ENCODE results near the gene GIMAP6.
"Not testable (repeated sequence)": the region's sequence is repeated elsewhere in the genome, so short reads cannot be mapped to it uniquely, and the experiment has no call there.

GIMAP6 gene

GRCh38 chr7:150631866-150632864 lies at the start of gene GIMAP6:
GIMAP6 (minus strand) TSS chr7:150632385; CDS start chr7:150630142, 2,243 bp downstream.
- no peak for DNase-seq (ENCODE audit: low read depth, low spot score)
- no peak within 1 kb of the TSS for H3K27ac ChIP-seq

DNA sequence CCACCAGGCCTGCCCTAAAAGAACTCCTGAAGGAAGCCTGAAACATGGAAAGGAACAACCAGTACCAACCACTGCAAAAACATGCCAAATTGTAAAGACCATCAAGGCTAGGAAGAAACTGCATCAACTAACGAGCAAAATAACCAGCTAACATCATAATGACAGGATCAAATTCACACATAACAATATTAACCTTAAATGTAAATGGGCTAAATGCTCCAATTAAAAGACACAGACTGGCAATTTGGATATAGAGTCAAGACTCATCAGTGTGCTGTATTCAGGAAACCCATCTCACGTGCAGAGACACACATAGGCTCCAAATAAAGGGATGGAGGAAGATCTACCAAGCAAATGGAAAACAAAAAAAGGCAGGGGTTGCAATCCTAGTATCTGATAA lies 48.2 kb upstream of the GIMAP6 start:
- DNase-seq (ENCODE audit: low read depth, low spot score); H3K27ac ChIP-seq: not testable (repeated sequence)

- H3K27ac ChIP-seq; DNase-seq (ENCODE audit: low read depth, low spot score): not testable (repeated sequence)
Observed at GRCh38 chr7:150678601-150679000, 46.4 kb upstream of the GIMAP6 start.

- H3K27ac ChIP-seq; DNase-seq (ENCODE audit: low read depth, low spot score): not testable (repeated sequence)
Observed at GRCh38 chr7:150676854-150677253, 44.7 kb upstream of the GIMAP6 start.

GRCh38 chr7:150676276-150676675 lies 44.1 kb upstream of the GIMAP6 start:
- H3K27ac ChIP-seq; DNase-seq (ENCODE audit: low read depth, low spot score): not testable (repeated sequence)

DNA sequence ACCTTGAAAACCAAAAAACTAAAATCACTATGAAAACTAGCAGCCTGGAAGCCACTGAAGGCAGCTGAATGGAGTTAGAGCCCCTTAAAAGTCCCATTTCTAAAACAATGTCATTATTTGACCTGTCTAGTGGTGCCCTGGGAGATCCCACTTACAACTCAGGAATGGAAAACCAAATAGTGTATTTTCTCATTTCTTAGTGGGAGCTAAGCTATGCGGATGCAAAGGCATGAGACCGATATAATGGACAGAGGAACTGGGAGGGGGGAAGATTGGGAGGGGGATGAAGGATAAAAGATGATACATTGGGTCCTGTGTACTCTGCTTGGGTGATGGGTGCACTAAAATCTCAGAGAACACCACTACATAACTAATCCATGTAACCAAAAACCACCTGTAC lies 43.5 kb upstream of the GIMAP6 start:
- DNase-seq (ENCODE audit: low read depth, low spot score) = no peak
- no peak overlapping the region for H3K27ac ChIP-seq

- not testable (repeated sequence) for DNase-seq (ENCODE audit: low read depth, low spot score); H3K27ac ChIP-seq
Observed at GRCh38 chr7:150671798-150672585, 39.8 kb upstream of the GIMAP6 start.

DNA sequence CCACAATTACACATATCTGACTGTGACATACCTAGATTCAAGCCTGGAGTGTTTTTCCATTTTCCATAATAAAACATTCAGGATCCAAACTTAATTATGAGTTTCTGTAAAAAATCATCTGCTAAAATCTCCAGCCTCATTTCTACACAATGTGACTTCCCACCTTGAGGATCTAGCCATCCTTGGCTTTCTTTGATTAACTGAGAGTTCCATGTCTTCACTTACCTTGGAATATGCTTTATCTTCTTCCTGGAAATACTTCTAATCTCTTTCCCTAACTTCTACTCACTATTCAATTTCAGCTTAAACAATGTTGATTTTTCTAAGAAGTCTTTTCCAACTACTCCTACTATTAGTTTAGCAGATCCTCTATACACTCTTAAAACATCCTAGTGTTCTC lies 36.8 kb upstream of the GIMAP6 start:
- H3K27ac ChIP-seq = no peak overlapping the region
- DNase-seq (ENCODE audit: low read depth, low spot score) = no peak

- no peak for DNase-seq (ENCODE audit: low read depth, low spot score)
- no peak overlapping the region for H3K27ac ChIP-seq
Observed at GRCh38 chr7:150668472-150668911, 36.3 kb upstream of the GIMAP6 start.

- H3K27ac ChIP-seq = no peak overlapping the region
- DNase-seq (ENCODE audit: low read depth, low spot score) = no peak
Observed at GRCh38 chr7:150666412-150666811, 34.2 kb upstream of the GIMAP6 start.

DNA sequence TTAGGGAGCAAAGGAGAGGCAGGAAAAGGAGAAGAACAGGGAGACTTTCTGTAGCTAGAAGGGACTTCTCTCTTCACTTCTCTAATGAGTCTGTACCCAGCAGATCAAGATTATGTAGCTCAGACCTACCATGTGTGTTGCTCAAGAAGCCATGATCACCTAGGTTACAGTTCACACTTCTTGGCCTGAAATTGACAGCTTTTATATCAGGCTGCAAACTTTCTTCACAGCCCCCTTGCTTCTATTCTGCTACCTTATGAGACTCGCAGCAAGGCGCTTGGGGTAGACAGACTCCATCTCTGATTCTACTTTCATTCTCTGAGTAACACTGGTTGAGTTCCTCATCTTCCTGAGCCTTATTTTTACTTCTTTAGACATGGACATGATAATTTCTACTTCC lies 33.7 kb upstream of the GIMAP6 start:
- no peak overlapping the region for H3K27ac ChIP-seq
- DNase-seq (ENCODE audit: low read depth, low spot score) = no peak

DNA sequence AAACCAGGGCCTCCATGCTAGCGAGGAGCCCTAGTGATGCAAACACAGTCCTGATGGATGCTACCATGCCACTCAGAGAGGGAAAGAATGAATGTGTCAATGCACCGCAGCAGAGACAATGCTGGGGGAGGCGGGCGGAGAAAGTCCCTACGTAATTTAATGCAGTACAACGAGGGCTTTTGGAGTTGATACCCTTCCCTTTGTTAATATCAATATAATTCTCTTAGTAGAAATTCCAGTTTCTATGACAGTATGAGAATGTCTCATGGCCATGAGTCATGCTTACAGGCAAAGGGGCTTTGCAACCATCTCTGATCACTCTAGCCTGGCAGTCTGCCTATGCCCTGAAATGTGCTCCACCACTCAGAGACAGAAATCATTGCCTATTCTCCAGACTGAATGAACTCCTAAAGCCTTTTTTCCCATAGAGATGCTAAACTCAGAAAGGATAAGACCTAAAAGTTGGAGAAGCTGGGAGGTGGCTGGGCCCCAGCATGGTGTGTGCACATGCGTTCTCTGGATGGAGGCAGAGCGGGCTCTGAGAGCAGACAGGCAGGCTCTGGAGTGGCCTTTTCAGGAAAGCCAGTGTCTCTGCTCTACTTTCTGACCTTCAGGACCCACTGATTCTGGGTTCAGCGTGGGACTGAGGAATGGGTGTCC lies 33.0 kb upstream of the GIMAP6 start:
- DNase-seq (ENCODE audit: low read depth, low spot score) = no peak
- no peak overlapping the region for H3K27ac ChIP-seq

DNA sequence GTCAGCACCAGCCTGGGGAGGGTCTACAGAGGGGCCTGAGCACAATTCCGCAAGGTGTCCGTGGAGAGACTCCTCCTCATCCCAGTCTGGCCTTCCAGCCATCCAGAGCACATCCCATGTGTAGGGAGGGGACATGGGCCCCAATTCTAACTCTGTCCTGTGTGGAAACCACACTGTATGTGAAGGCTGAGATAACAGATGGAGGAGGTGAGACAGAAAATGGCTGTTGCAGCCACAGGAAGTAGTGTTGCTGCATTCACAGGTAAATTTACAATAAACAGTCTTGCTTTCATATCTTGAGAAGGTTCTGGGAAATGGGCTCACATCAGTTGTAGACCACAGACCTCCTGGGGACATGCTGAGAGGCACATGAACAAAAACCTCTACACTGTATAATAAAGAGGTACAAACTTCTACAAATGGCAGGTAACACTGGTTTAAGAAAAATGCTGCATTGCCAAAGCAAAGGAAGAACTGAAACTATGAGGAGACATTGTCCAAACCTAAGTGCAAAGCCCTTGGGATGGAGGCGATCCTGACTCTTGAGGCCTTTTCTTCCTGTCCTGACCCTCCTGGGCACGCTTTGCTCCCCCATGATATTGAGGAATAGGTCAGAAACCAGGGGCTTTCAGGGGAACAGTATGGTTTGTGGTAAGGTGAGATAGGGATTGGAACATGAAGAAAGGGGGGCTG lies 31.8 kb upstream of the GIMAP6 start:
- no peak overlapping the region for H3K27ac ChIP-seq
- no peak for DNase-seq (ENCODE audit: low read depth, low spot score)

GRCh38 chr7:150662821-150663220 lies 30.6 kb upstream of the GIMAP6 start:
- not testable (repeated sequence) for H3K27ac ChIP-seq; DNase-seq (ENCODE audit: low read depth, low spot score)

- DNase-seq (ENCODE audit: low read depth, low spot score) = no peak
- no peak overlapping the region for H3K27ac ChIP-seq
Observed at GRCh38 chr7:150660939-150661613, 28.9 kb upstream of the GIMAP6 start.

- no peak overlapping the region for H3K27ac ChIP-seq
- DNase-seq (ENCODE audit: low read depth, low spot score) = no peak
Observed at GRCh38 chr7:150657526-150657925, 25.3 kb upstream of the GIMAP6 start.

DNA sequence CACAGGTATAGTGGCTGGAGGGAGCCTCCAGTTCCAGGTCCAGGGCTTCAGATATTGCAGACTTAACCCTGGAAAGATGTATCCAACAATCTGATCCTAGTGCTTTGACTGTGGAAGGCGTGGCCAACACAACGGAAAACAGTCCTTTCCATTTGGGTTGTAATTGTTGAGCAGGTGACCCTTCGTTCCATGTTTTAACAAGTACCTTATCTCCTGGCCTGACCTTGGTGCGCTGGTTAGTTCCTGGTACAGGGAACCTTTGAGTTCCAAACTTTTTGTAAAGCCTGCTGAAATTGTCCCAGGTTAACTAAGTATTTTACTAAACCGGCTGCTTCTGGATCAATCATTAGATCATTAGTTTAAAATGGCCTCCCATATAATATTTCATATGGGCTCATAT lies 23.9 kb upstream of the GIMAP6 start:
- no peak overlapping the region for H3K27ac ChIP-seq
- DNase-seq (ENCODE audit: low read depth, low spot score) = no peak

DNA sequence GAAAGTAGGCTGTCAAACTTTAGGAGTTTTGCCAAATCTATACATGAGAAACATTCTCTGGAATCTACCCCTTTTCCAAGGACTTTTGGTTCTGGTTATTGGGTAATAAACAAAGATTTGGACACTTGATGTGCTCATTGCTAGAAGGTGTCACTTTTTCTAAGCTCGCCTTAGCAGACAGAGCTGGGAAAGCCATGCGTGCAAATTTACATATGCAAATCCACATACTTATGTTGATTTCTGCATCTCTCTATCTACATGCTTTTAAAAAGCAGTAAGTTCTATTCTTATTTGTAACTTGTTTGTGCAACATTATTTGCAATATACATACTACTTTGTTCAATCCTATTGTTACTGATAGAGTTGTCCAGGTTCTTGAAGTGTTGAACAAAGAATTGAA lies 22.5 kb upstream of the GIMAP6 start:
- DNase-seq (ENCODE audit: low read depth, low spot score) = no peak
- no peak overlapping the region for H3K27ac ChIP-seq

GRCh38 chr7:150649080-150649385 lies 16.8 kb upstream of the GIMAP6 start:
- H3K27ac ChIP-seq = no peak overlapping the region
- DNase-seq (ENCODE audit: low read depth, low spot score) = no peak
